Kidney epithelial cell (primary cell): ENCODE data around the gene RAC3. TPM values are rescaled to one million over a fixed set of nuclear protein-coding genes. Genes with fewer than 3 reads are reported as not detected.

ENCODE experiments used
- DNase-seq: peaks from one replicate; pipeline ENCODE4 v3.0.0-alpha.2; 2010; ENCODE audit warnings: low read depth
- H3K27me3 ChIP-seq: 2 replicates; pipeline ENCODE4 v1.6.0; 2011; ENCODE audit warnings: low read length; ENCODE audit not compliant: control insufficient read depth, insufficient read depth
- H3K36me3 ChIP-seq: 2 replicates; pipeline ENCODE4 v1.5.1; 2011; ENCODE audit warnings: low read length; ENCODE audit not compliant: control insufficient read depth, insufficient read depth
- H3K4me3 ChIP-seq: 2 replicates; pipeline ENCODE4 v1.5.1; 2011; ENCODE audit warnings: low read depth, mild to moderate bottlenecking, control low read depth, low read length
- CTCF ChIP-seq: IDR thresholded peaks from 2 replicates; pipeline ENCODE4 v1.5.1; 2011; ENCODE audit warnings: mild to moderate bottlenecking, moderate library complexity, low read length, control low read depth, inconsistent platforms; ENCODE audit not compliant: insufficient read depth, poor library complexity, severe bottlenecking
- total RNA-seq: library from RNA; depleted of rRNA; stranded (reverse); fragments of >200 nt; gene quantifications from 2 replicates; pipeline ENCODE4 v1.2.3, GENCODE V29; 2015

RAC3 gene
- total RNA-seq, 1 donor from 2014 or later = 57.4 TPM

GRCh38 chr17:82062076-82062983 is 30.9 kb downstream of the RAC3 start:
- TF ChIP-seq CTCF = no peak
- Histone ChIP-seq H3K36me3 (no peaks in the 10 kb centered on the region), H3K4me3 (no peak overlapping the region), H3K27me3 (no peaks in the 10 kb centered on the region)
- no peak for DNase-seq

GRCh38 chr17:82062984-82063368 is 31.5 kb downstream of the RAC3 start:
- H3K4me3 ChIP-seq = no peak overlapping the region
- no peaks in the 10 kb centered on the region for H3K27me3 ChIP-seq
- DNase-seq = no peak
- H3K36me3 ChIP-seq = no peaks in the 10 kb centered on the region
- TF ChIP-seq CTCF = no peak

- TF ChIP-seq CTCF = no peak
- no peak for DNase-seq
- Histone ChIP-seq H3K4me3 (no peak overlapping the region), H3K36me3 (no peaks in the 10 kb centered on the region), H3K27me3 (no peaks in the 10 kb centered on the region)
Observed at GRCh38 chr17:82063424-82064415, 32.2 kb downstream of the RAC3 start.

GRCh38 chr17:82064433-82065192 is 33.1 kb downstream of the RAC3 start:
- Histone ChIP-seq H3K36me3 (no peaks in the 10 kb centered on the region), H3K27me3 (no peaks in the 10 kb centered on the region), H3K4me3 (peak overlapping the region; percentile 92)
- TF ChIP-seq CTCF = no peak
- no peak for DNase-seq

- DNase-seq = no peak
- no peak for TF ChIP-seq CTCF
- no peaks in the 10 kb centered on the region for H3K36me3 ChIP-seq
- peak overlapping the region; percentile 92 for H3K4me3 ChIP-seq
- no peaks in the 10 kb centered on the region for H3K27me3 ChIP-seq
Observed at GRCh38 chr17:82065193-82065637, 33.7 kb downstream of the RAC3 start.
